Neural progenitor cell (in vitro differentiated cells): ENCODE results near the gene HAND1. TPM values are rescaled to one million over a fixed set of nuclear protein-coding genes. Genes with fewer than 3 reads are reported as not detected.

Experiments
- DNase-seq: peaks from one replicate; pipeline ENCODE4 v3.0.0-alpha.2; 2016; ENCODE audit warnings: low spot score
- H2AFZ ChIP-seq: fragments of 200-600 bp; sonication (generic); replicated peaks from 2 replicates; pipeline ENCODE4 v1.6.1; 2016; ENCODE audit warnings: antibody characterized with exemption
- H3F3A ChIP-seq: fragments of 200-600 bp; sonication (generic); 2 replicates; pipeline ENCODE4 v1.6.1; 2016; ENCODE audit warnings: antibody characterized with exemption, low read depth
- H3K27ac ChIP-seq: fragments of 200-600 bp; sonication (generic); 2 replicates; pipeline ENCODE4 v1.5.1; 2016; ENCODE audit warnings: mild to moderate bottlenecking
- H3K27me3 ChIP-seq: fragments of 200-600 bp; sonication (generic); 2 replicates; pipeline ENCODE4 v1.6.1; 2016; ENCODE audit warnings: mild to moderate bottlenecking, moderate library complexity
- H3K36me3 ChIP-seq: fragments of 200-600 bp; sonication (generic); 2 replicates; pipeline ENCODE4 v1.5.1; 2016
- H3K4me1 ChIP-seq: fragments of 200-600 bp; sonication (generic); 2 replicates; pipeline ENCODE4 v1.6.1; 2016; ENCODE audit warnings: mixed run types
- H3K4me2 ChIP-seq: fragments of 200-600 bp; sonication (generic); 2 replicates; pipeline ENCODE4 v1.6.1; 2016
- H3K4me3 ChIP-seq: fragments of 200-600 bp; sonication (generic); 2 replicates; pipeline ENCODE4 v1.5.1; 2016
- H3K79me2 ChIP-seq: fragments of 200-600 bp; sonication (generic); 2 replicates; pipeline ENCODE4 v1.6.1; 2016; ENCODE audit warnings: low read depth
- H3K9ac ChIP-seq: fragments of 200-600 bp; sonication (generic); 2 replicates; pipeline ENCODE4 v1.6.1; 2016
- H3K9me3 ChIP-seq: fragments of 200-600 bp; sonication (generic); 2 replicates; pipeline ENCODE4 v1.5.1; 2016; ENCODE audit warnings: low read depth
- H4K20me1 ChIP-seq: fragments of 200-600 bp; sonication (generic); 2 replicates; pipeline ENCODE4 v1.6.1; 2016; ENCODE audit warnings: low read depth
- H3K27ac Mint-ChIP-seq: 3 replicates; pipeline ENCODE4 v1.8.0; 2021; ENCODE audit warnings: mixed read lengths
- H3K27me3 Mint-ChIP-seq: 2 replicates; pipeline ENCODE4 v1.8.0; 2022; ENCODE audit warnings: low read depth, mild to moderate bottlenecking, inconsistent platforms, moderate library complexity, mixed read lengths; ENCODE audit not compliant: insufficient read depth
- H3K36me3 Mint-ChIP-seq: 3 replicates; pipeline ENCODE4 v1.8.0; 2021; ENCODE audit warnings: mixed read lengths
- H3K4me1 Mint-ChIP-seq: 3 replicates; pipeline ENCODE4 v1.8.0; 2021; ENCODE audit warnings: mixed read lengths
- H3K4me3 Mint-ChIP-seq: 3 replicates; pipeline ENCODE4 v1.8.0; 2021; ENCODE audit warnings: mild to moderate bottlenecking, moderate library complexity, mixed read lengths
- H3K9me3 Mint-ChIP-seq: 3 replicates; pipeline ENCODE4 v1.8.0; 2020; ENCODE audit warnings: mixed read lengths
- CTCF ChIP-seq: fragments of 200-600 bp; sonication (generic); IDR thresholded peaks from 2 replicates; pipeline ENCODE4 v1.5.1; 2017; ENCODE audit warnings: antibody characterized with exemption, mild to moderate bottlenecking
- EZH2 ChIP-seq: fragments of 200-600 bp; sonication (generic); IDR thresholded peaks from 2 replicates; pipeline ENCODE4 v1.6.1; 2017; ENCODE audit warnings: antibody characterized with exemption, mild to moderate bottlenecking, moderate library complexity
- EZH2phosphoT487 ChIP-seq: fragments of 200-600 bp; sonication (generic); IDR thresholded peaks from 2 replicates; pipeline ENCODE4 v1.6.1; 2017; ENCODE audit warnings: antibody characterized with exemption
- total RNA-seq: library from RNA; depleted of rRNA; stranded (reverse); fragments of >200 nt; gene quantifications from 2 replicates; pipeline ENCODE4 v1.2.3, GENCODE V29; 2015; ENCODE audit warnings: low replicate concordance

HAND1 gene
- total RNA-seq, 1 donor from 2014 or later: not detected

- peak overlapping the region; percentile 47 for H3K27ac Mint-ChIP-seq
- Histone ChIP-seq H3K27ac (no peak overlapping the region), H3K9me3 (no peaks in the 10 kb centered on the region), H3F3A (no peaks in the 10 kb centered on the region), H3K4me3 (no peak overlapping the region), H3K36me3 (peaks cover 3% of the 10 kb centered on the region), H3K4me2 (no peak overlapping the region), H3K27me3 (no peaks in the 10 kb centered on the region), H3K4me1 (no peaks in the 10 kb centered on the region), H2AFZ (no peak overlapping the region), H3K79me2 (no peaks in the 10 kb centered on the region), H4K20me1 (no peaks in the 10 kb centered on the region), H3K9ac (no peak overlapping the region)
- H3K4me3 Mint-ChIP-seq: no peak overlapping the region
- H3K9me3 Mint-ChIP-seq: peaks cover 3% of the 10 kb centered on the region
- H3K4me1 Mint-ChIP-seq: peaks cover 8% of the 10 kb centered on the region
- TF ChIP-seq EZH2 (no peak), EZH2phosphoT487 (no peak), CTCF (no peak)
- DNase-seq: no peak
- H3K27me3 Mint-ChIP-seq: peaks cover 3% of the 10 kb centered on the region
- H3K36me3 Mint-ChIP-seq: peaks cover 12% of the 10 kb centered on the region
Measured at GRCh38 chr5:154430961-154431630, 46.9 kb downstream of the HAND1 start.

GRCh38 chr5:154430466-154430865, 47.6 kb downstream of the HAND1 start:
- Mint-ChIP-seq H3K36me3 (peaks cover 6% of the 10 kb centered on the region), H3K4me1 (peaks cover 8% of the 10 kb centered on the region), H3K27ac (no peak overlapping the region), H3K4me3 (no peak overlapping the region), H3K27me3 (peaks cover 3% of the 10 kb centered on the region), H3K9me3 (no peaks in the 10 kb centered on the region)
- no peaks in the 10 kb centered on the region for H4K20me1 ChIP-seq
- H3K4me1 ChIP-seq: no peaks in the 10 kb centered on the region
- DNase-seq: no peak
- no peaks in the 10 kb centered on the region for H3K79me2 ChIP-seq
- no peak overlapping the region for H3K9ac ChIP-seq
- no peaks in the 10 kb centered on the region for H3K9me3 ChIP-seq
- H3K36me3 ChIP-seq: no peaks in the 10 kb centered on the region
- no peak overlapping the region for H2AFZ ChIP-seq
- H3K27me3 ChIP-seq: no peaks in the 10 kb centered on the region
- H3K4me2 ChIP-seq: no peak overlapping the region
- no peaks in the 10 kb centered on the region for H3F3A ChIP-seq
- H3K27ac ChIP-seq: no peak overlapping the region
- TF ChIP-seq EZH2 (no peak), EZH2phosphoT487 (no peak), CTCF (no peak)
- H3K4me3 ChIP-seq: no peak overlapping the region

- H3K79me2 ChIP-seq: no peaks in the 10 kb centered on the region
- H4K20me1 ChIP-seq: no peaks in the 10 kb centered on the region
- no peak overlapping the region for H3K27ac ChIP-seq
- Mint-ChIP-seq H3K4me1 (peaks cover 8% of the 10 kb centered on the region), H3K27me3 (peaks cover 3% of the 10 kb centered on the region), H3K36me3 (peaks cover 7% of the 10 kb centered on the region), H3K9me3 (no peaks in the 10 kb centered on the region), H3K4me3 (no peak overlapping the region), H3K27ac (no peak overlapping the region)
- TF ChIP-seq EZH2phosphoT487 (no peak), CTCF (no peak), EZH2 (no peak)
- H3K36me3 ChIP-seq: no peaks in the 10 kb centered on the region
- H3K4me3 ChIP-seq: no peak overlapping the region
- H2AFZ ChIP-seq: no peak overlapping the region
- H3K27me3 ChIP-seq: no peaks in the 10 kb centered on the region
- H3K9ac ChIP-seq: no peak overlapping the region
- no peak for DNase-seq
- H3K4me1 ChIP-seq: no peaks in the 10 kb centered on the region
- H3K9me3 ChIP-seq: no peaks in the 10 kb centered on the region
- no peaks in the 10 kb centered on the region for H3F3A ChIP-seq
- H3K4me2 ChIP-seq: no peak overlapping the region
Measured at GRCh38 chr5:154429341-154429740, 48.7 kb downstream of the HAND1 start.
